ENCODE results near the gene OBP2B. TPM values are rescaled to one million over a fixed set of nuclear protein-coding genes. Genes with fewer than 3 reads are reported as not detected.
"Not testable (repeated sequence)": the region's sequence is repeated elsewhere in the genome, so short reads cannot be mapped to it uniquely, and the experiment has no call there.

The OBP2B gene
- total RNA-seq, 1 experiment from 2014 or later: not detected

DNA sequence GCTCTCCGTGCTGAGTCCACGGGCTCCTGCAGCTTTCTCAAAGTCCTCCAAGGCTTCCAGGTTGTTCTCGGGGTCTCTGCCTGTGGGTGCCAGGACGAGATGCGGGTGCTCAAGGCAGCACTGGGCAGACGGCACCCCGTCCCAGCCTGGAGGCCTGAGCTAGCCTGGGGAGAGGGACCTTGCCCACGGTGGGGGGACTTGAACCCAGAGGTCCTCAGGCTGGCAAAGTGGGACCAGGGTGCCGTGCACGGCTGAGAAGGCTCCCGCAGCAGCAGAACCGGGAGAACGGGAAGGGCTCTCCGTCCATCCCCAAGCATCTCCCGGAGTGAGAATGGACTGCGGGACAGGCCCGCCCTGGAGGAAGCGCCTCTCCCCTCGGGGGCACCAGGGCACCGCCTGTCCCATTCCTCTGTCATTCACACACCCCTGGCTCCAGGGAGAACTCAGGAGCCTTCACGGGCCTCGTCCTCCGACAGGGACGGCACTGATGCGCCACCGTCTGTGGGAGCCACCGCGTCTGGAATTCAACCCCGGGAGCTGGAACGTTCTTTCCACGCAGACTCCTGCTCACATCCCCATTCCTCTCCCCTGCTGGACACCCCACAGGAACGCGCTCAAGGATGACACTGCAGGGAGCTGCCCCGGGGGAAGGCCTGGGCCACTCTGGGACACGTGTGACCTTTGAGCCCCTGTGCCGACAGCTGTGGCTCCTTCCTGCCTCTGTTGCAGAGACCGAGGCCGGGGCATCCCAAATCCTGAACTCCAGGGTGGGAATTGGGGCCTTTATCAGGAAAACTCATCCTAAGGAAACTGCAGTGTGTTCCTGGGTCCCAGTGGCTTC is 16.3 kb upstream of the OBP2B start:
- TF ChIP-seq POLR2AphosphoS5 (IDR thresholded peaks at IDR 0.05; ENCODE audit: low read depth, low read length): no peak
- TF ChIP-seq SIN3A (IDR thresholded peaks at IDR 0.05; ENCODE audit: borderline replicate concordance, insufficient read depth, low read depth, low read length): no peak
- TF ChIP-seq, protein P1, sequence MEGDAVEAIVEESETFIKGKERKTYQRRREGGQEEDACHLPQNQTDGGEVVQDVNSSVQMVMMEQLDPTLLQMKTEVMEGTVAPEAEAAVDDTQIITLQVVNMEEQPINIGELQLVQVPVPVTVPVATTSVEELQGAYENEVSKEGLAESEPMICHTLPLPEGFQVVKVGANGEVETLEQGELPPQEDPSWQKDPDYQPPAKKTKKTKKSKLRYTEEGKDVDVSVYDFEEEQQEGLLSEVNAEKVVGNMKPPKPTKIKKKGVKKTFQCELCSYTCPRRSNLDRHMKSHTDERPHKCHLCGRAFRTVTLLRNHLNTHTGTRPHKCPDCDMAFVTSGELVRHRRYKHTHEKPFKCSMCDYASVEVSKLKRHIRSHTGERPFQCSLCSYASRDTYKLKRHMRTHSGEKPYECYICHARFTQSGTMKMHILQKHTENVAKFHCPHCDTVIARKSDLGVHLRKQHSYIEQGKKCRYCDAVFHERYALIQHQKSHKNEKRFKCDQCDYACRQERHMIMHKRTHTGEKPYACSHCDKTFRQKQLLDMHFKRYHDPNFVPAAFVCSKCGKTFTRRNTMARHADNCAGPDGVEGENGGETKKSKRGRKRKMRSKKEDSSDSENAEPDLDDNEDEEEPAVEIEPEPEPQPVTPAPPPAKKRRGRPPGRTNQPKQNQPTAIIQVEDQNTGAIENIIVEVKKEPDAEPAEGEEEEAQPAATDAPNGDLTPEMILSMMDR (IDR thresholded peaks at IDR 0.05): no peak
- TF ChIP-seq, protein P2, sequence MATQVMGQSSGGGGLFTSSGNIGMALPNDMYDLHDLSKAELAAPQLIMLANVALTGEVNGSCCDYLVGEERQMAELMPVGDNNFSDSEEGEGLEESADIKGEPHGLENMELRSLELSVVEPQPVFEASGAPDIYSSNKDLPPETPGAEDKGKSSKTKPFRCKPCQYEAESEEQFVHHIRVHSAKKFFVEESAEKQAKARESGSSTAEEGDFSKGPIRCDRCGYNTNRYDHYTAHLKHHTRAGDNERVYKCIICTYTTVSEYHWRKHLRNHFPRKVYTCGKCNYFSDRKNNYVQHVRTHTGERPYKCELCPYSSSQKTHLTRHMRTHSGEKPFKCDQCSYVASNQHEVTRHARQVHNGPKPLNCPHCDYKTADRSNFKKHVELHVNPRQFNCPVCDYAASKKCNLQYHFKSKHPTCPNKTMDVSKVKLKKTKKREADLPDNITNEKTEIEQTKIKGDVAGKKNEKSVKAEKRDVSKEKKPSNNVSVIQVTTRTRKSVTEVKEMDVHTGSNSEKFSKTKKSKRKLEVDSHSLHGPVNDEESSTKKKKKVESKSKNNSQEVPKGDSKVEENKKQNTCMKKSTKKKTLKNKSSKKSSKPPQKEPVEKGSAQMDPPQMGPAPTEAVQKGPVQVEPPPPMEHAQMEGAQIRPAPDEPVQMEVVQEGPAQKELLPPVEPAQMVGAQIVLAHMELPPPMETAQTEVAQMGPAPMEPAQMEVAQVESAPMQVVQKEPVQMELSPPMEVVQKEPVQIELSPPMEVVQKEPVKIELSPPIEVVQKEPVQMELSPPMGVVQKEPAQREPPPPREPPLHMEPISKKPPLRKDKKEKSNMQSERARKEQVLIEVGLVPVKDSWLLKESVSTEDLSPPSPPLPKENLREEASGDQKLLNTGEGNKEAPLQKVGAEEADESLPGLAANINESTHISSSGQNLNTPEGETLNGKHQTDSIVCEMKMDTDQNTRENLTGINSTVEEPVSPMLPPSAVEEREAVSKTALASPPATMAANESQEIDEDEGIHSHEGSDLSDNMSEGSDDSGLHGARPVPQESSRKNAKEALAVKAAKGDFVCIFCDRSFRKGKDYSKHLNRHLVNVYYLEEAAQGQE (IDR thresholded peaks at IDR 0.05; ENCODE audit: insufficient read depth in 1 of 2, low read depth in 2 of 2, low read length in 1 of 2): no peak
- no peak for TF ChIP-seq TCF7L2 (IDR thresholded peaks at IDR 0.05; ENCODE audit: low read depth, low read length)
- Histone ChIP-seq H3K36me3 (ENCODE audit: control insufficient read depth, insufficient read depth, low read length) (no peaks in the 10 kb centered on the region), H3K9me3 (ENCODE audit: control insufficient read depth, insufficient read depth, low read depth, low read length) (no peaks in the 10 kb centered on the region), H3K4me1 (ENCODE audit: control insufficient read depth, insufficient read depth, low read length) (no peaks in the 10 kb centered on the region), H3K27ac (ENCODE audit: low read length) (no peak overlapping the region), H3K27me3 (ENCODE audit: control insufficient read depth, insufficient read depth, low read length) (no peaks in the 10 kb centered on the region), H3K4me3 (ENCODE audit: low read depth in 2 of 2, low read length in 2 of 2) (no peak overlapping the region)
- no peak; the same call in 1 of the 2 replicates for ATAC-seq
- ChIA-PET POLR2A (no interaction called here), CTCF (no interaction called here)
- intact Hi-C loops (cut with micrococcal nuclease; ENCODE audit: unreplicated experiment): no loop called here
- in situ Hi-C loops (cut with HindIII; ENCODE audit: low pct_unique_long_range_greater_than_20kb, low sequenced_read_pairs): no loop called here
- no TSS peak for BruUV-seq (replicated peaks)
- DNase-seq (ENCODE audit: low read depth, low spot score): no peak

DNA sequence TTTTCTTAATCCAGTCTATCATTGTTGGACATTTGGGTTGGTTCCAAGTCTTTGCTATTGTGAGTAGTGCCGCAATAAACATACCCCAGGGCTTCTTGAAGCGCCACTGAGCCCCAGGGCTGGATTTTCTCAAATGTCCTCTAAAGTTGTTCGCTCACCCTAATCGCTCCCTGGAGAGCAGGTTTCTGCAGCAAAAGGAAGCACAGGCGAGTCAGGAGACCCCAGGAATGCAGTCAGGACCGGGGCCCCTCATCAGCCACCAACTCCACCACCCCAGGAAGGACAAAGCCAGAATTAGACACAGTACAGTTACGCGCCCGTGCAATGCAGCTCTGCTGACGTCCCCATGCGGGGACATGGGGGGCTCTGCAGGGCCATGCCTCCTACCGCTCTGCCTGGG is 15.7 kb upstream of the OBP2B start:
- ChIA-PET CTCF (no interaction called here), POLR2A (no interaction called here)
- TF ChIP-seq POLR2AphosphoS5 (IDR thresholded peaks at IDR 0.05; ENCODE audit: low read depth, low read length) (no peak), SIN3A (IDR thresholded peaks at IDR 0.05; ENCODE audit: borderline replicate concordance, insufficient read depth, low read depth, low read length) (no peak), TCF7L2 (IDR thresholded peaks at IDR 0.05; ENCODE audit: low read depth, low read length) (no peak)
- TF ChIP-seq, protein P1 (IDR thresholded peaks at IDR 0.05): no peak
- TF ChIP-seq, protein P2 (IDR thresholded peaks at IDR 0.05; ENCODE audit: insufficient read depth in 1 of 2, low read depth in 2 of 2, low read length in 1 of 2): no peak
- no peak for DNase-seq (ENCODE audit: low read depth, low spot score)
- Histone ChIP-seq H3K4me1 (ENCODE audit: control insufficient read depth, insufficient read depth, low read length) (no peaks in the 10 kb centered on the region), H3K4me3 (ENCODE audit: low read depth in 2 of 2, low read length in 2 of 2) (no peak overlapping the region), H3K36me3 (ENCODE audit: control insufficient read depth, insufficient read depth, low read length) (no peaks in the 10 kb centered on the region), H3K9me3 (ENCODE audit: control insufficient read depth, insufficient read depth, low read depth, low read length) (no peaks in the 10 kb centered on the region), H3K27ac (ENCODE audit: low read length) (no peak overlapping the region), H3K27me3 (ENCODE audit: control insufficient read depth, insufficient read depth, low read length) (no peaks in the 10 kb centered on the region)
- in situ Hi-C loops (cut with HindIII; ENCODE audit: low pct_unique_long_range_greater_than_20kb, low sequenced_read_pairs) (no loop called here), intact Hi-C loops (cut with micrococcal nuclease; ENCODE audit: unreplicated experiment) (no loop called here)
- BruUV-seq (replicated peaks): no TSS peak
- ATAC-seq: no peak

DNA sequence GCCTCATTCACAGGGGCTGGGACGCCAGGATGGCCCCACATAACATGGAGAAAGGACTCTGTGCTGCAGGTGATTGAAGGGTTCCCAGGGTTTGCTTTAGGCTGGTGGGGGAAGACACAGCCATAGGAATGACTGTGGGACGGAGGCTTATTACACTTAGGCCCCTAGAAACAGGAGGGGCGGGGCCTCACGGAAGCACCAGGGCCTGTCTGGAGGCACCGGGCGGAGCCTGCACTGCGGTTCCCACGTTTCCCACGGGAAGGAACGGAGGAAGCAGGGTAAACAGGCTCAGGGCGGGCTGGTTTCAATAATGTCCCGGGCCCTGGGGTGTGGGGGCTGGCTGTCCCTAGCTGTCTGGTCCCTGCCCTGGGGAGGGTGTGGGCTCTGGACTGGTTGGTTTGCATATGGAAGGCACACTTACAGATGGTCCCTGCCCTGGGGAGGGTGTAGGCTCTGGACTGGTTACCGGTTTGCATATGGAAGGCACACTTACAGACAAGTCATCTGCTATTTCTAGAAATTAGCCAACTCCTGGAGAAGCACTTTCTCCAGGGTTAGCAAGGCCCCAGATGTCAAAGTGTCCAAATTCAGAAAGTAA is 14.2 kb upstream of the OBP2B start:
- CTCF ChIA-PET; in situ Hi-C loops (cut with HindIII; ENCODE audit: low pct_unique_long_range_greater_than_20kb, low sequenced_read_pairs); BruUV-seq (replicated peaks); H3K27me3 ChIP-seq (ENCODE audit: control insufficient read depth, insufficient read depth, low read length); H3K9me3 ChIP-seq (ENCODE audit: control insufficient read depth, insufficient read depth, low read depth, low read length); H3K4me1 ChIP-seq (ENCODE audit: control insufficient read depth, insufficient read depth, low read length); POLR2A ChIA-PET; H3K4me3 ChIP-seq (ENCODE audit: low read depth in 2 of 2, low read length in 2 of 2); DNase-seq (ENCODE audit: low read depth, low spot score); intact Hi-C loops (cut with micrococcal nuclease; ENCODE audit: unreplicated experiment); H3K27ac ChIP-seq (ENCODE audit: low read length); ATAC-seq; H3K36me3 ChIP-seq (ENCODE audit: control insufficient read depth, insufficient read depth, low read length): not testable (repeated sequence)

Measured in Panc1 (cell line).